Activated T-cell treated with anti-CD3 and anti-CD28 coated beads for 1 hour (primary cell): ENCODE data around the gene CAMK2G.

Experiments used
- DNase-seq: peaks from one replicate; pipeline ENCODE4 v3.0.0-alpha.2; 2020; ENCODE audit warnings: low read depth

CAMK2G gene

DNA sequence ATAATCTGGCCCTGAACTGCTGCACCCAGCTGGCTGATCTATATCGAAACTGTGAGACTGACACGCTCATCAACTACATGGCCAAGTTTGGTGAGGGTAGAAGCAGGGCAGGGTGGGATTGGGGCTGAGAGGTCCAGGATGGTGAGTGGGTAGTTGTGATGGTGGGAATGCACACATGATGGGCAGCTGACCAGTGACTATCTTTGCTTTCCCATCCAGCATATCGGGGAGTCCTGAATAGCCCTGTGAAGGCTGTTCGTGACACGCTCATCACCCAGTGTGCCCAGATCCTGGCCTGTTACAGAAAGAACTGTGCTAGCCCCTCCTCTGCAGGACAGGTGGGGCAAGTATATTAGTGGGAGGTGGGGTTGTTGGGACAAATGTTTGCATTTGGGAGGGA is 105.0 kb downstream of the CAMK2G start:
- DNase-seq = no peak

DNA sequence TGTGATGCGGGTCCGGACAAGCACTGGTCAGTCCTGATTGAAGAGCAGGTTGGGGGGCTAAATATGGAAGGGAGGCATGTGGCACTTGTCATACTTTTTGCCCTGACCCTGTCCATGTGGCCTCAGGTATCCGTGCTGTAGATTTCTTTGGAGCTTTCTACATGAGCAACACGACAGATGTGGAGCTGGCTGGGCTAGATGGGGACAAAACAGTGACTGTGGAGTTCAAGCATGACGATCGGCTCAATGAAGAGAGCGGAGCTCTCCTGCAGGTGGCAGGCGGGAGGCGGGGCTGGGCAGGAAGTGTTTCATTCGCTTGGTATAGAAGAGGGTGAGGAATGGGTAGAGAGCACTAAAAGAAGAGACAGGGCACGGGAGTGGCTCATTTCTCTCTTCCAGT is 105.5 kb downstream of the CAMK2G start:
- peak; percentile 65 for DNase-seq

DNA sequence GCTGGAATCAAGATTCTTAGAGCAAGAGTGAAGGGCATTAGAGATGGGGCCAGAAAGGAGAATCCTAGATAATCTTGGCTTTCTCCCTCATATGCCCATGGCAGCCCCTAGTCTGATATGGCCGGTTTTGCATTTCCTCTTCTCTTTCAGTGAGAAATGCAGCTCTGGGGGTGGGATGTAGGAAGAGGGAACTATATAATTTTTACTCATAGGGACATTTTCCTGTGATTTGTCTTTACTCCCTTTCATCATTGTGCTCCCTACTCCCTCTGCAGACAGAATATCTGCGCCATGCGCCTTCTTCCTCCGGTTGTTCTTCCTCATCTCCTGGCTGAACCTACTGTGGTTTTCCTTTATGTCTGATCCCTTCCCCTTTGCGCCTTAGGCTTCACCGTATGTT is 109.3 kb downstream of the CAMK2G start:
- DNase-seq = no peak

DNA sequence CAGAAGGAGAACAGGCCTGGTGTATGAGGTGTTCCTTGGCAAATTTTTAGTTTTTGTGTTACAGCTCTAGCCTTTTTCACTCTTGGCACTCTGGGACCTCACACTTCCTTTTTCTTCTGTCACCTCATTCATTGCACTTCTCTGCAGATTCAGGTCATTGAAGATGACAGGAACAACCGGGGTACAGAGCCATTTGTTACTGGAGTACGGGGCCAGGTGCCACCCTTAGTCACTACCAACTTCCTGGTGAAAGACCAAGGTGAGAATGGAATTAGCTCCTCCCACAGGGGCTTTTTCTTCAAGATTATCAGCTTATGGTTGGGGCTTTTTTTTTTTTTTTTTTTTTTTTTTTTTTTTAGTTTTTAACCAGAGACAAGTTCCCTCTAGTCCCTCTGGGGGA is 111.0 kb downstream of the CAMK2G start:
- DNase-seq = no peak

DNA sequence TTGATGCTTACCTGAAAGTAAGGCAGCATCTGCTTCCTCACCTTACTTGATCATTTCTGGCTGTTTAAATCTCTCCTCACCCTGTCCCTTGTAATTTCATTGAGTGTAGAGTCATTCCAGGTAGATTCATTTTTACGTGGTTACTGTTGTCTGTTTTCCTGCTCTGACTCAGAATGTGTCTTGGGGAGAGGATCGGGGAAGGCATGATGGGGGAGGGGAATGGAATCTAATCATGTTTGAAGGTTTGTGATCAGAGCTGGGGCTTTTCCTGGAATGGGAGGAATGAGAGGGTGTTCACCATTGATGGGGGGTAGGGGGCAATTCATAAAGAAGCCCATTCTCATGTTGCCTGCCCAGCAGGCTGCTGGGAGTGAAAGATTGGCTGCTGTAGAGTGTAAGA is 111.4 kb downstream of the CAMK2G start:
- no peak for DNase-seq
